NK-92 (cell line): ENCODE data around the gene RAB11FIP4.

Source experiments
- DNase-seq: peaks from one replicate; lab custom pipeline; 2025; ENCODE audit not compliant: unreplicated experiment; lab: John Stamatoyannopoulos, UW

The RAB11FIP4 gene

DNA sequence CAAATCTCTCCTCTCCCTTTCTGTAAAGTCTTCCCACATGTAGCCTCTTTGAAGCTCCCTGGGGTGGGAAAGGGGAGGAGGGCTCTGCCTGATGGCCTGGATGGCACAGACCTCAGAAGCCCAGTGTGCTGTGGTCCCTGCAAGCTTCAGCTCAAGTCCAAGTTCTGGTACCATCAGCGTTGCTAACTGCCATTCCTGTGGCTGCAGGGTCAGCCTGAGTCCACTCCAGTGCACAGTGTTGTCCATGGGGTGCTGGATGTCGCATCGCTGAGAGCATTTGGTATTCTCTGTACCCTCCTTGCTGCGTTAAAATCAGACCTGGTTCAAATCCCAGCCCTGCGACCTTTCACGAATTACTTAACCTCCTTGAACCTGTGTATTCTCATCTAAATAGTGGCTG, 105.1 kb downstream of the RAB11FIP4 start:
- DNase-seq: no peak

DNA sequence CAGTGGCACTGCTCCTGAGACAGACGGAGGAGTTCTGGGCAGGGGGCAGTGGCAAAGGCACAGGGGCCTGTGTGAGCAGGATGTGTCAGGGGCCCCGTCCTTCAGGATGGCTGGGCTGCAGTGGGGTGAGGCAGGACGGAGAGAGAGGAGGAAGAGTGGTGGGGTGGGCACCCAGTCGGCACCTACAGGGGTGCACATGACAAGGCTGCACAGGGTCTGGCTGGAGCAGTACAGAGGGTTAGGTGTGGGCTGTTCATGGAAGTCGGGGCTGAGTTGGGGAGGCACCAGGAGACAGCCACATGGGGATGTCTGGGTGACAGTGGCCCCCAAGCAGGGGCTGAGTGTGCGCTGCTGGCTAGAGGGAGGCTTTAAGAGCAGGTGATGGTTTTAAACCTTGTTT, 106.0 kb downstream of the RAB11FIP4 start:
- DNase-seq: no peak

DNA sequence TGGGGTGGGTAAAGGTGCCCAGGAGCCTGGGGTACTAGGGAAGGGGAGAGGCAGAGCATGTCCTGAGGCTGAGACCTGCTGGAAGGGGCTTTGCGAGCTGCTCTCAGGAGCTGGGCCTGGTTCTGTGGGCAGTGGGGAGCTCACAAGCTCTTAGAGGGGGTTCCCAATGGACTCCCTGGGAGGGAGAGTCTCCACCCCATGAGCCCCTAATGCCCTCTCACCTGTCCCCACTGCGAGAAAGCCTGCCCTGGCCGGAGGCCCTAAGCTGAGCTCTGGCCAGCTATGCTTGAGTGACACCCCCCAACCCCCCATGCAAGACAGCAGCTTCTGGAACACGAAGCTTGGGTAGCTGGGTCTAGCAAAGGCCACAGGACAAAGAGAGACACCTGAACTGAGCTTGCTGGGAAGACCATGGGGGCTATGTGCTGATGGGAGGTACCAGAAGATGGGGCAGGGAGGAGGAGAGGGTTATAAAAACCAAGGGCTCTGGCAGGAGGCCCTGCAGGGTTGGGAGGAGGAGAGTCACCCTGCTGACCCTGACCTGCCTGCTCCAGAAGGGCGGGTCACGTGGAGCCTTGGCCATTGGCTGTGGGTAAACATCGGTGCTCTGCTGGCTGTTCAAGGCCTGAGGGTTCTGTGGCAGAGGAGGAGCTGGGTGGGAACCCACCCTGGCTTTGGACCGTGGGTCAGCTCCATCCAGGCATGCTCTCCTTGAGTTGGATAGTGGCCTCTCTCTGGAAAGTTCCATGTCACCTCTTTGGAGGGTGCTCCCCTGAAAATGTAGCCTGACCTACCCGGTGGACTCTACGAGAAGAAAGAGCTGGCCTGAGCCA, 106.7 kb downstream of the RAB11FIP4 start:
- no peak for DNase-seq

DNA sequence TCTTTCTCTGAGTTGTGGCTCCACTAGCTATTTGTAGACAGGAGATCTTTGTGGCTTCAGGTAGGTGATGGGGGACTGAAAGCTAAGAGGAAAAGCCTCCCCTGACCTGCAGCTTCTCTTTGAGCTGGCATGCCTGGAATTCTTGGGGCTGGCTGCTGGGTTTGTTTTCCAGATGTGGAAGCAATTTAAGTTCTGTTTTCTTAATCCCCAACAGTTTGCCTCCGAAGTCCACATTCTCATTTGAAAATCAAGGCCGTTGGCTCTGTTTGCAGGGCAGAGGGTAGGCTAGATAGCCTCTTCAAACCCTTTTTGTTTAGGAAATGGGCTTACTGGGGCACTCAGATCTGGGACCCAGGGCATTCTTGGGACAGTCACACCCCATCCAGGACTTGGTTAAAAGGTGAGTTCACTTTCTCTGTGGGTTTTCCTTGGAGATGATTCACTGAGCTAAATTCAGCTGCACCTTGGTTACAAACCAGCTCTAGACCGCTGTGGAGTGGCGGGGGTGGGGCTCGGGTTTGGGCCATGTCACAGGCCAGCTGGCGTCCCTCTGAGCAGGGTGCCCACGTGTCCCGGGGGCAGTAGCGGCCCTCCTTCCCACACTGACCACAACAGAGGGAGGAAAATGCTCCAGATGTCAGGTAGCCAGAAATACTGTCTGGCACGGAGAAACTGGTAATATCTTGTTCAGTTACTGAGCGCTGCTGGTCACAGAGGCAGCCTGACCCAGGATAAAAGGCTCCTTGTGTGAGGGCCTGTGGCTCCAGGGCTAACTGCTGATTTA, 108.5 kb downstream of the RAB11FIP4 start:
- no peak for DNase-seq

DNA sequence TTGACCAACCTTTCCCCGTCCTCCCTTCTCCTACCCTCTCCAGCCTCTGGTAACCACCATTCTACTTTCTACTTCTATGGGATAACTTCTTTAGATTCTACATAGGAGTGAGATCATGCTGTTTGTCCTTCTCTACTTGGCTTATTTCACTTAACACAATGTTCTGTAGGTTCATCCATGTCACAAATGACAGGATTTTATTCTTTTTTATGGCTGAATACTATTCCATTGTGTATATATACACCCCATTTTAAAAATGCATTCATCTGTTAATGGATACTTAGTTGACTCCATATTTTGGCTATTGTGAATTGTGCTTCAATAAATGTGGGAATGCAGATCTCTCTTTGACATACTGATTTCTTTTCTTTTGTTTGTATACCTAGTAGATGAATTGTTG, 115.0 kb downstream of the RAB11FIP4 start:
- DNase-seq: no peak

DNA sequence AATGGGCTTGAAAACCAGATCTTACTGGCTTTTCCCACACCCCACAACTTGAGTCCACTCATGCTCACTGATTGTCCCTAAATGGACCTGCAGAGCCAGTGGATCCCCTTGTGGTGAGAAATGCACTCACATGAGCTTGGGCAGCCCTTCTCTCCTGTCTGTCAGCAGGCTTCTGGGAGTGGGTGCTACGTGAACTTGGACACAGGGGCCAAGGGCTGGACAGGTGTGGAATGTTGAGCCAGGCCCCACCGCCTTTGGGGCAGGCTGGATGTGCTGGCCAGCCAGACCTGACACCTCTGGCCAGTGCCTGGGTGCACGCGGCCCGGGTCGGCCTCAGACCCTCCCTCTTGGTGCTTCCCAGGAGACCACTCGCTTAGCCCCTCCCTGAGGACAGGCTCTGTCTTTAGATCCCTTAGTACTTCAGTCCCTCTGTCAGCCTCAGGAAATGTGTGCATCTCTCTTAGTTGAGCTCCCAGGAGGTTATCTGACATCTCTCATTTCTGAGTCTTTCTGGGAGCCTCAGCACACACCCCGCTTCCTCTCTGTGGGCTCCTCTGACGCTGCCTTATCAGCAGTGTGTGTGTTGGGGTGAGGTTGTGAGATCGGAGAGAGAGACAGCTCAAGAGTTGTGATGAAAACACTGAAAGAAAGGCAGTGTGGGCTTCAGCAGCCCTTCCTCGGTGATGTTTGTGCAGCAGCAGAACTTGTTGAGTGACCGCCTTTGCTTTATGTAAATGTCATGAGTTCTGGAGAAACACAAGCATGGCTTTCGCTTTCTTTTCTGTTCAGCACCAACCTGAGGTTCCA, 117.0 kb downstream of the RAB11FIP4 start:
- no peak for DNase-seq

DNA sequence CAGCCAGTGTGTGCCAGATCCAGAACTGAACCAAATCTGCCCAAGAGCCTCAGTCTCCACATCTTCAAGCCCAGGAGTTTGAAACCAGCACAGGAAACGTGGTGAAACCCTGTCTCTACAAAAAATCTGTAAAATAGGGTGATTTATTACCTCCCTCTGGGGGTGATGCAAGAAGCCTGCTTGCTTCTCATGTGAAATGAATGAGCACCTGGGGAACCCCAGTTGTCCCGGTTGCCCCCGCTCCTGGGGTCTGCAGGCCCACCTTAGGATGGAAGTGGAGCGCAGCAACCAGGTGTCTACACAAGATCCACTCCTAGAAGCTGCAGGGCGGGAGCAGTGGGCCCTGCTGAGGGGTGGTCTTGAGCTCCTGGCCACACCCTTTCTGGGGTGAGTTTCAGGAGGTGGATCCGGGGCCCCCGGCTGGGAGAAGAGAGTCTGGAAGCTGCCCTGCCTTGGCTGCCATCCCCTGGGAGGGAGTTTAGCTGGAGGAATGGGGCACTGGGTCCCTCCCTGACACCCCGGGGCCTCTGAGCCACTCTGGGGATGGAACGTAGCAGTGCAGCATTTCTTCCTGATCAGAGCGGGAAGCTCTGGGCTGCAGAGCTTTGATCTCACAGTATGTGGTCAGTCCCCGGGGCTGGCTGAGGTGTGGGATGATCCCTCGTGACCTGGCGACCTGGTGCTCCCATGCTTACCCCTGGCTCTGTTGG, 117.8 kb downstream of the RAB11FIP4 start:
- DNase-seq: no peak

DNA sequence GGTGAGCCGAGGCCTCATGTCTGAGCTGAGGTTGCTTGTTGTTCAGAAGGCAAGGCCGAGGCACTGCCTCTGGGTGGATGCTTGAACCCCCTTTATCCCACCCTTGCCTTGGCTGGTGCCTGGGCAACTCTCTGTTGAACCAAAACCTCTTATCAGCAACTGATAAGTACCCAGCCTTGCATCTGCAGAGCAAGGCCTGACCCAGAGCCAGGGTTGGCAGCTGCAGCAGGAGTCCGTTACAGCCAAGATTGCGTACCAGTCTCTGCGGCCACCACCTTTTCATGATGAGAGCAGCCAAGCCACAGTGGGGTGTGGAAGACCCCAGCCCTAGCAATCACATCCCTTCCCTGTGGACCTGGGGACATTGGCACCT, 118.3 kb downstream of the RAB11FIP4 start:
- DNase-seq: no peak

DNA sequence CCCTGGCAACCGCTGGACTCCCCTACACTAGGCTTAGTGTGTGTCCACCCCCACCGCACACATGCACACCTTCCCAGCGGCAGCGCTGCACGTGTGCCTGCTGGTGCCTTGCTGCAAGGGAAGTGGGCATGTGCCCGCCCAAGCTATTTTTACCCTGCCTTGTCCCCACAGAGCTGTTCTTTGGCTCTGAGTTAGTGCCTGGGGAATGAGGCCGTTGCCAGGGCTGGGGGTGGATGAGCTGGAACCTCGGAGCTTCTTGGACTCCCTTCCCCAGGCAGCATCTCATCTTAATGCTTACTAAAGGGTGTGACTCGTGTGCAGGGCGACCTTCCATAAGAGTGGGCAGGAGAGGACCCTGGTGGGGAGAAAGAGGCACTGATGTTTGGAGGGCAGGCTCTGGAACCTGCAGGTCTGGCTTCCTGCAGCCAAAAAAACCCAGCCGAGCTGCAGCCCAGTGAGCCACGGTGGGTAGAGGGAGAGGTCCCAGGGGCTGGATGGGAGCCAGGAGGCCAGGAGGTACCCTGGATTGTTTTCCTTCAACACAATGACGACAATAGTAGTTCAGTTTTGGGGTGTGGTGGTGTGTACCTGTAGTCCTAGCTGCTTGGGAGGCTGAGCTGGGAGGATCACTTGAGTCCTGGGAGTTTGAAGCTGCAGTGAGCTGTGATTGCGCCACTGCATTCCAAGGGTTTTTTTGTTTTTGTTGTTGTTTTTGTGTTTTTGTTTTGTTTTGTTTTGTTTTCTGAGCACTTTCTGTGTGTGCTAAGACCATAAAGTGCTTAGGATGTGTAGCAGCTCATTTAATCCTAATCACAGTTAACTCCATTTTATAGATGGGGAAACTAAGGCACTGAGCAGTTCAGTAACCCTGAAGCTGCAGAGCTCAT, 119.1 kb downstream of the RAB11FIP4 start:
- DNase-seq: no peak

DNA sequence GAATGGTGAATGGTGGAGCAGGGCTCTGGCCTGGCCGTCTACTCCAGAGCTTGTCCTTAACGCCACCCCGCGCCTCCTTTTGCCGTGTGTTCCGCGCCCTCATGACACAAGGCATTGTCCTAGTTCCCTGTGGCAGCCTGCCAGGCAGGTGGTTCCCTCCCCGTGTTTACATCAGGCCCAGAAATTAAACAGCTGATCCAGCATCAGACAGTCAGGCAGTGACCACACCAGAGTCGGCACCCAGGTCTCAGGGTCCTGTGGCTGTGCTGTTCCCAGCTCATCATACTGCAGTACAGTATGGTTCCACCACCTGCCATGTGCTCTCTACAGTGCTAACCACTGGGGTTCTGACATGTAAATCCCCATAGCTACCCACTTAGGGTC, 119.7 kb downstream of the RAB11FIP4 start:
- no peak for DNase-seq

DNA sequence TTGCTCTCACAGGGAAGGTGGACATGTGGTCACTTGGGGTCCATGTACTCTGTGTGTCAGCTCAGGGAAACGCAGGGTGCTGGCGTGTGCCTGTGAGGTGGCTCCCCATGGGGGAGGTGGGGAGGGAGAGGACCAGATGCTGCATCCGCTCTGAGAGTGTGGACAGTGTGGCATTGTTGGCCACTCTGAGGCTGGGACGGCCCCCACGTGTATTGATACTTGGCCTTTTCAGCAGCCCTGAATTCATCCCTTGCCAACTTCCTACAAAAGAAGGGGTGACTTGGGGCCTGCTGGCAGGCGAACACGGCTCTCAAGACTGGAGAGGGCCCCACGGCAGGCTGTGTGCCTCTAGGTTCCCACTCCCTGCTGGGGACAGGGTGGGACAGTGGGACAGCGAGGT, 120.1 kb downstream of the RAB11FIP4 start:
- DNase-seq: no peak

DNA sequence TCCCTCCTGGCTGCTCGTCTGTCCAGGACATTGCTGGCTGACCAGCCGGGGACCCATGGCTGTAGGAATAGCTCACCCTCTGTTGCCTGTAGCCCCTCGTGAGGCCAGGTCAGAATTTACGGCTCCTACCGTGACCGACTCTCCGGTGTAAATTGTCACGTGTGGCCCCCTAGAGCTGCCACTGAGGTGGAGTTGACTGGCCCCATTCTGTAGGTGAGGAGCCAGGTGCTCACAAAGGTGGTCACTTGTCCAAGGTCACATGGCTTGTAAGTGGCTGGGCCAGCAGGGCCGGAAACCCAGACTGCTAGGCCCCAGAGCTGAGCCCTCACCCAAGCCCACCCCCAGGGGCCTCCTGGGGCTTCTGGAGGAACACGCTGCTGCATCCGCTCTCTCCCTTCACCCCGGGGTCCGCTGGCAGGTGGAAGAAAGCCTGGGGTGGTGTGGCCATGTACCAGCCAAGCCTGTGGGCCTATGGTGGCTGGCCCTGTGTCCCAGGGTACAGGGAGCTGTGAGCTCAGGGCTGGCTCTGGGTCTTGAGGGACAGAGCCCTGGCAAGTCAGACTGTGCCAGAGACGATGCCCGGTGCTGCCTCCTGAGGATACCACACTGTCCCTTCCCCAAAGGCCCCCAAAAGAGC, 120.7 kb downstream of the RAB11FIP4 start:
- DNase-seq: no peak

DNA sequence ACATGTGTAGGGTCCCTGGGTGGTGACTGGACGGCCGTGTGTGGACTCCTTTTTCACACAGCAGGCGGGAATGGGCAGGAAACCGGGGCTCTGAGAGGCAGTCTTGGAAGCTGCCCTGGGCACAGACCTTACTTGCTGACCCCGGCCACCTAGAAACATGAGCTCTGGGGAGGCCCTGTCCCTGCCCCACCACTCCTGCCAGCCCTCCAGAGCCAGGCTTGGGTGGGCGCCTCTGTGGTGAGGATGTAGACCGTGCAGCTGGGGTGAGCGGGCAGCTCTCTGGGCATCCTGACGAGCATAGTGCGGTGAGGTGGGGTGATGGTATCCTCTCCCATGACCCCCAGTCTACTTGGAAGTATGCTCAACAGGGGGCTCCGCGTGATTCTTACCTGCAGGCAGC, 121.3 kb downstream of the RAB11FIP4 start:
- DNase-seq: no peak

DNA sequence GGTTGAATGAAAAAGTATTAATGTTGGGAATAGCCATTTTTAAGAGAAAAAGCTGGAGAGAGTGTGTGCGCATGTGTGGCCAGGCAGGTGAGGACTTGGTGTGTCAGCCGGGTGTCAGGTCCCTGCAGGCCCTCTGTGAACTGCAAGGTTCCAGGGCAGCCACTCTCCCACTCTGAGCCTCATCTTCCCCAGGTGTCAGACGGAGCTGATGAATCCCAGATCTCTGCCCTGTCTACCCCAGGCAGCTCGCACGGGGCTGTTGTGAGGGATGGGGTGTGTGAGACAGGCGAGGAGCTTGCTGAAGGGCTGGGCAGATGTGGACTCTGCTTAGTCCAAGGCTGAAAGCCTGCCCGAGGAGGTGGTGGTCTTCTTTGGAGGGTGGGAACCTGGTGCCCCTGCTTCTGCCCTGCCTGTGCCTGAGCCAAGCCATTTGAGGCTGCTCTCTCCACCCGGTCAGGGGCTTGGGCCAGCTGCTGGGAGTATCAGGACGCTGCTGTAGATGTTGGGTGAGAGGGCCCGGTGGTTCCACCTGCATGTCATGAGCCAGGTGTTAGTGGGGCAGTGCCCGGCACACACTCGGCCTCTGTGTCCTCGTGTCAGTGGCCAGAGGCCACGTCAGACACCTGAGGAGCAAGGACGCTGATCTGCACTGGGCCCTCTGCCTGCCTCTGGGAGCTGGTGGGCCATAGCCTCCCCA, 122.4 kb downstream of the RAB11FIP4 start:
- no peak for DNase-seq

DNA sequence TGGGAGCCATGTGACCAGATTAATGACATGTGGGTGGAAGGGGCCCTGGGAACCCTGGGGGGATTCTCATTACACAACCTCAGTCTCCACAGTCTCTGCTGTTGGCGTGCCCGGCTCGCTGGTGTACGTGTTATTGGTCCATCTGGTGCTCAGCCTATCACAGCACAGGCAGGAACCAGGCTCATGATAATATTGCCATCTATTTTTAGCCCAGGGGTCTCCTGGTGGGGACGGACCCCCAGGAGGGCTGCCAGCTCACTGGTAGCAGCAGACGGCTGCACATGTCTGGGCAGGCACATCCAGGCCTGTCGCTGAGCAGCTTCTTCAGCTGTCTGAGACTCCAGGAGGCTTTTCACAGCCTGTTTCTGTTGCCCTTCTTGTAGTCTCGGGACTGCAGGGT, 123.8 kb downstream of the RAB11FIP4 start:
- no peak for DNase-seq

DNA sequence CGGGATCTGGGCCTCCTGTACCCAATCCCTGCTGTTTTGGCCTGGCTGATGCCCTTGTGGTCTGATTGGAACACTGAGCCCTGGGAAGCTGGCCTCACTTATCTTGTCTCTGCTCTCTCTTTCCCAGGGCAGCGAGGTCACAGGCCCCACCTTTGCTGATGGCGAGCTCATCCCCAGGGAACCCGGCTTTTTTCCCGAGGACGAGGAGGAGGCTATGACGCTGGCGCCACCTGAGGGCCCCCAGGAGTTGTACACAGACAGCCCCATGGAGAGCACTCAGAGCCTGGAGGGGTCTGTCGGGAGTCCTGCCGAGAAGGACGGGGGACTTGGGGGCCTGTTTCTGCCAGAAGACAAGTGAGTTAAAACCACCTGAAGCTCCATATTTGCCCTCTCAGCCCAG, 126.0 kb downstream of the RAB11FIP4 start:
- DNase-seq: no peak

DNA sequence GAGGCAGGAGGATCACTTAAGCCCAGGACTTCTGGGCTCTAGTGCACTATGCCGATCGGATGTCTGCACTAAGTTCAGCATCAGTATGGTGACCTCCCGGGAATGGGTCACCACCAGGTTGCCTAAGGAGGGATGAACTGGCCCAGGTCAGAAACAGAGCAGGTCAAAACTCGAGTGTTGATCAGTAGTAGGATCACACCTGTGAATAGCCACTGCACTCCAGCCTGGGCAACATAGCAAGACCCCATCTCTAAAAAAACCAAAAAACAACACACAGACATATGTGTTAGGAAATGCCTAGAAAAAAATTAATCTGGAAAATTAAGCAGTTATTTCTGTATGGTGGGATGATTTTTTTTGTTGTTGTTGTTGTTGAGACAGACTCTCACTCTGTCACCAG, 127.0 kb downstream of the RAB11FIP4 start:
- DNase-seq: no peak

DNA sequence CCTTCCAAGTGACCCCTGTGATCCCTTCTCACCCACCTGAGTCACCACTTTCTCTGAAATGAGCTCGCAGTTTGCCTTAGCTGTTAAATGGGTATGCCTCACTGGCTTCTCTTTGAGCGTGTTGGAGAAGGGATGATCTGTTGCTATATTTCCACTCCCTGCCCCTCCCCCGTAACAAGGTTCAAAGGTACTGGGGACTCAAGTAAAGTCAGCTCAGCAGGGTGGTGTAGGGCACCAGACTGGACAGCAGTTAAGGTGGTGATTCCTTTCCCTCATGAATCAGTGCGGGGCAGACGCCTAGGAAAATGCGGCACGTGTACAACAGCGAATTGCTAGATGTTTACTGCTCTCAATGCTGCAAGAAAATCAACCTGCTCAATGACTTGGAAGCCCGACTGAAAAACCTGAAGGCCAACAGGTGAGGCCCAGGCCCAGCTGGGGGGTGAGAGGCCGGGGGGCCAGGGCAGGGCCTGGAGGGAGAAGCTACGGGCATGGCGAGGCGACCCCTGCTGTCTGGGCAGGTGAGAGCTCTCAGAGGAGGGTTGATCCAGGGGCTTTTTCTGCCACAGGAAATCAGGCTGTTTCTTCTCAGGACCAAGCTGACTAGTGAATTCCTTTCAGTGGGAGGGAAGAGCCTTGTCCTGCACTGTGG, 130.3 kb downstream of the RAB11FIP4 start:
- DNase-seq: no peak
